PC-3 (cell line): Measurements from ENCODE around the gene DCTN3.

Experiments used
- EZH2 ChIP-seq: fragments of 300-600 bp; sonication (generic); IDR thresholded peaks from one replicate; pipeline ENCODE4 v1.6.1; 2017; ENCODE audit warnings: antibody characterized with exemption, mild to moderate bottlenecking, low read length; ENCODE audit not compliant: unreplicated experiment
- TF ChIP-seq, protein P1 (sequence below): fragments of 300-600 bp; sonication (generic); conservative IDR thresholded peaks from 2 replicates; pipeline ENCODE4 v1.5.1; 2017; ENCODE audit warnings: antibody characterized with exemption, low read depth, mild to moderate bottlenecking, low read length

DNA sequence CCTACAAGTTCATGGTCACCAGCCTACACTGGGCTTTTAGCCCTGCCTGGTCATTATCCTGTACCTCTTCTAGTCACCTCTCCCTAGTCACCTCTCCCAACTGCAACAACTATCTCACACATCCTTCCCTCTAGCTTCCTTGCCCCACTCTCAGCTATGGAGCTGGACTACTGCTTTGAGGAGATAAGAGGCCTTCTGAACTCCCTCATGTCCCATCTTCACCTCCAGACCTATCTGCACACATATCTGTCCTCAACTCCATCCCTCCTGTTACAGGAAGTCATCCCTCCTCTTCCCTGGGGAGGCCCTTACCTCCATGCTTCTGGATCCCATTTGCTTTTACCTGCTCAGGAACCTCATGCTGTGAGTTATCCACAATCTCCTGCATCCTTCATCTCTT, 14.1 kb downstream of the DCTN3 start:
- TF ChIP-seq, protein P1, sequence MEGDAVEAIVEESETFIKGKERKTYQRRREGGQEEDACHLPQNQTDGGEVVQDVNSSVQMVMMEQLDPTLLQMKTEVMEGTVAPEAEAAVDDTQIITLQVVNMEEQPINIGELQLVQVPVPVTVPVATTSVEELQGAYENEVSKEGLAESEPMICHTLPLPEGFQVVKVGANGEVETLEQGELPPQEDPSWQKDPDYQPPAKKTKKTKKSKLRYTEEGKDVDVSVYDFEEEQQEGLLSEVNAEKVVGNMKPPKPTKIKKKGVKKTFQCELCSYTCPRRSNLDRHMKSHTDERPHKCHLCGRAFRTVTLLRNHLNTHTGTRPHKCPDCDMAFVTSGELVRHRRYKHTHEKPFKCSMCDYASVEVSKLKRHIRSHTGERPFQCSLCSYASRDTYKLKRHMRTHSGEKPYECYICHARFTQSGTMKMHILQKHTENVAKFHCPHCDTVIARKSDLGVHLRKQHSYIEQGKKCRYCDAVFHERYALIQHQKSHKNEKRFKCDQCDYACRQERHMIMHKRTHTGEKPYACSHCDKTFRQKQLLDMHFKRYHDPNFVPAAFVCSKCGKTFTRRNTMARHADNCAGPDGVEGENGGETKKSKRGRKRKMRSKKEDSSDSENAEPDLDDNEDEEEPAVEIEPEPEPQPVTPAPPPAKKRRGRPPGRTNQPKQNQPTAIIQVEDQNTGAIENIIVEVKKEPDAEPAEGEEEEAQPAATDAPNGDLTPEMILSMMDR: no peak
- no peak for TF ChIP-seq EZH2
